Right hindlimb (tissue), 1 donor: ENCODE measurements around the gene GIMAP6.
"Not testable (repeated sequence)": the region's sequence is repeated elsewhere in the genome, so short reads cannot be mapped to it uniquely, and the experiment has no call there.

Experiments
- DNase-seq: peaks from one replicate; pipeline ENCODE4 v3.0.0-alpha.2; 2018

The GIMAP6 gene

GRCh38 chr7:150580638-150581394 is 51.4 kb downstream of the GIMAP6 start:
- DNase-seq: no peak

GRCh38 chr7:150579979-150580637 is 52.1 kb downstream of the GIMAP6 start:
- DNase-seq: not testable (repeated sequence)
